Osteocyte (in vitro differentiated cells): ENCODE measurements around the gene SPECC1. TPM values are rescaled to one million over a fixed set of nuclear protein-coding genes. Genes with fewer than 3 reads are reported as not detected.

ENCODE experiments used
- DNase-seq: peaks from one replicate; pipeline ENCODE4 v3.0.0; 2021; ENCODE audit warnings: mixed read lengths; ENCODE audit not compliant: unreplicated experiment; ENCODE audit errors: extremely low spot score
- H3K27ac Mint-ChIP-seq: one replicate; pipeline ENCODE4 v1.8.0; 2021; ENCODE audit warnings: mild to moderate bottlenecking, mixed read lengths; ENCODE audit not compliant: unreplicated experiment
- H3K27me3 Mint-ChIP-seq: one replicate; pipeline ENCODE4 v1.8.0; 2021; ENCODE audit warnings: mixed read lengths; ENCODE audit not compliant: unreplicated experiment
- H3K36me3 Mint-ChIP-seq: one replicate; pipeline ENCODE4 v1.8.0; 2021; ENCODE audit warnings: mixed read lengths; ENCODE audit not compliant: unreplicated experiment
- H3K4me1 Mint-ChIP-seq: one replicate; pipeline ENCODE4 v1.8.0; 2021; ENCODE audit warnings: mixed read lengths; ENCODE audit not compliant: unreplicated experiment
- H3K4me3 Mint-ChIP-seq: one replicate; pipeline ENCODE4 v1.8.0; 2021; ENCODE audit warnings: mild to moderate bottlenecking, moderate library complexity, mixed read lengths; ENCODE audit not compliant: unreplicated experiment
- H3K9me3 Mint-ChIP-seq: one replicate; pipeline ENCODE4 v1.8.0; 2021; ENCODE audit warnings: mixed read lengths; ENCODE audit not compliant: unreplicated experiment
- total RNA-seq: library from RNA; stranded (reverse); gene quantifications from 2 replicates; pipeline ENCODE4 v1.2.1, GENCODE V29; 2021
- TF ChIP-seq, protein P1 (sequence below): fragments of 200-600 bp; sonication (generic); IDR thresholded peaks from 2 replicates; pipeline ENCODE4 v1.5.0; 2021; ENCODE audit warnings: antibody characterized with exemption, mild to moderate bottlenecking, moderate library complexity

SPECC1 gene
- total RNA-seq, 1 donor from 2014 or later: 12.1 TPM

DNA sequence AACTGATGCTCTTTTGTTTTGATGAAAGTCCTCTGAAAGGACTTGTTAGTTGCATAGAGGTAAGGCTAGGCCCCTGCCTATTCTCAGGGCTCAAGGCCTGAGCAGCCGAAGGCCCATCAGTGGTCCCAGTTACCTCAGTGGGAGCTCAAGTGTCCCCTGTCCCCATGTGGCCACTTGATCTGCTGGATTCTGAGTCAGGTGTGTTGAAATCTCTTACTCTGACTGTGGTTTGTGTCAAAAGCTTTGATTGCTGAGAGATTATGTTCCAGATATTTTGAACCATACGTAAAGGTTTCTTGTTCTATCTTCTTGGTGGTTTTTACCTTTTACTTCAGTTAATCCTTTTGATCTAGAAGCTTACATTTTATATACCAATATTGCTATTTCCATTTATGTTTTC is 266.5 kb downstream of the SPECC1 start:
- Mint-ChIP-seq H3K4me3 (no peak overlapping the region), H3K27ac (no peak overlapping the region), H3K36me3 (no peaks in the 10 kb centered on the region), H3K9me3 (no peaks in the 10 kb centered on the region), H3K27me3 (no peaks in the 10 kb centered on the region), H3K4me1 (peaks cover 19% of the 10 kb centered on the region)
- DNase-seq: no peak
- TF ChIP-seq, protein P1, sequence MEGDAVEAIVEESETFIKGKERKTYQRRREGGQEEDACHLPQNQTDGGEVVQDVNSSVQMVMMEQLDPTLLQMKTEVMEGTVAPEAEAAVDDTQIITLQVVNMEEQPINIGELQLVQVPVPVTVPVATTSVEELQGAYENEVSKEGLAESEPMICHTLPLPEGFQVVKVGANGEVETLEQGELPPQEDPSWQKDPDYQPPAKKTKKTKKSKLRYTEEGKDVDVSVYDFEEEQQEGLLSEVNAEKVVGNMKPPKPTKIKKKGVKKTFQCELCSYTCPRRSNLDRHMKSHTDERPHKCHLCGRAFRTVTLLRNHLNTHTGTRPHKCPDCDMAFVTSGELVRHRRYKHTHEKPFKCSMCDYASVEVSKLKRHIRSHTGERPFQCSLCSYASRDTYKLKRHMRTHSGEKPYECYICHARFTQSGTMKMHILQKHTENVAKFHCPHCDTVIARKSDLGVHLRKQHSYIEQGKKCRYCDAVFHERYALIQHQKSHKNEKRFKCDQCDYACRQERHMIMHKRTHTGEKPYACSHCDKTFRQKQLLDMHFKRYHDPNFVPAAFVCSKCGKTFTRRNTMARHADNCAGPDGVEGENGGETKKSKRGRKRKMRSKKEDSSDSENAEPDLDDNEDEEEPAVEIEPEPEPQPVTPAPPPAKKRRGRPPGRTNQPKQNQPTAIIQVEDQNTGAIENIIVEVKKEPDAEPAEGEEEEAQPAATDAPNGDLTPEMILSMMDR: no peak

DNA sequence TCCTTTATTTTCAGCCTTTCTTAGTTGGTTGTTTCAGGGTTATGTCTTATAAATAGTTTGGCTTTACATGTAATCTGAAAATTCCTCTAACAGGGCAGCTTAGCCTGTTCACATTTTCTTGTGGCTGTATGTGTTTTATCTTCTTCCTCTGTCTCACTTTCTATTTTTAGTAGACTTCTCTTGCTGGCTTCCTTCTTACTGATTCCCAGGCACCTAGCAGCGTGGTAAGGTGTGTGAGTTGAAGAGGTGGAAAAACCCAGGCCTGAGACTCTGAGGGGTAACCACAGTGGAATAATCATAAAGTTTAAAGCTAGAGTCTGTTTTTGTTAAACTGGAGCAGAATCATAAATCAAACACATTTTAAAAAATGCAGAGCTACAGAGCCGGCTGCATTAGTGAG is 267.3 kb downstream of the SPECC1 start:
- peaks cover 14% of the 10 kb centered on the region for H3K4me1 Mint-ChIP-seq
- no peak overlapping the region for H3K4me3 Mint-ChIP-seq
- no peaks in the 10 kb centered on the region for H3K27me3 Mint-ChIP-seq
- no peak for DNase-seq
- H3K27ac Mint-ChIP-seq: no peak overlapping the region
- TF ChIP-seq, protein P1: no peak
- no peaks in the 10 kb centered on the region for H3K9me3 Mint-ChIP-seq
- no peaks in the 10 kb centered on the region for H3K36me3 Mint-ChIP-seq

GRCh38 chr17:20278805-20279204 is 269.6 kb downstream of the SPECC1 start:
- Mint-ChIP-seq H3K4me3 (no peak overlapping the region), H3K36me3 (no peaks in the 10 kb centered on the region), H3K27ac (no peak overlapping the region), H3K4me1 (peaks cover 23% of the 10 kb centered on the region), H3K9me3 (no peaks in the 10 kb centered on the region), H3K27me3 (no peaks in the 10 kb centered on the region)
- no peak for DNase-seq
- TF ChIP-seq, protein P1: no peak

DNA sequence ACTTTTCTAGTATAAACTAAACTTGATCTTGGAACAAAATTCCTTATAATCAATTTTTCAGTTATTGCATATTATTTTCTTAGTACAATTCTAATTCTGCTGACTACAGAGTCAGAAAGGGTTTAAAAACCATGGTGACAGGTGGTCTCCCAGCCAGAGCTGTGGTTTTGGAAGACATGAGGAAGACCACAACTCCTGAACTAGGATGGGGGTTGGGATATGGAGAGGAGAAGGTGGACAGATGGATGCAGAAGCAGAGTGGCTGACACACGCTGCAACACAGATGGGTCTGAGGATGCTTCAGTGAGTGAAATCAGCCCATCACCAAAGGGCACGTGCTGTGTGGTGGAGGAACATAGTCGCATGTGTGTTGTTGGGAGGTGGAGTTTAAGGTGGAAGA is 270.5 kb downstream of the SPECC1 start:
- H3K4me3 Mint-ChIP-seq: no peak overlapping the region
- peaks cover 31% of the 10 kb centered on the region for H3K4me1 Mint-ChIP-seq
- DNase-seq: no peak
- no peak overlapping the region for H3K27ac Mint-ChIP-seq
- no peaks in the 10 kb centered on the region for H3K36me3 Mint-ChIP-seq
- no peaks in the 10 kb centered on the region for H3K27me3 Mint-ChIP-seq
- TF ChIP-seq, protein P1: no peak
- H3K9me3 Mint-ChIP-seq: no peaks in the 10 kb centered on the region

DNA sequence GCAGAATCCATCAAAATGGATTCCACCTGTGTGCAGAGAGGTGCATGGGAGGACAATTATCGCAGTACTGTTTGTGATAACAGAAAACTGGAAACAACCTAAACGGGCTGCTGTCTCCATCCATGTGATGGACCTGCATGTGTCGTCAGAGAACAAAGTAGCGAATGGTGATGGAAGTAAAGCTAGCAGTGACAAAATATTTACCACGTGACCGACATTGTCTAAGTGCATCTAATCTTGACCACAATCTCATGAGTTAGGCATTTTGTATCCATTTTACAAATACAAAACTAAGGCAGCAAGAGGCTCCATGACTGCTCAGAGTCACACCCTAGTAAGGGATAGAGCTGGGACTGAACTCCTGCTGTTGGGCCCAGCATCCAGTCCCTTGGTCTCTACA is 270.9 kb downstream of the SPECC1 start:
- Mint-ChIP-seq H3K27me3 (no peaks in the 10 kb centered on the region), H3K4me1 (peaks cover 34% of the 10 kb centered on the region), H3K27ac (no peak overlapping the region), H3K9me3 (no peaks in the 10 kb centered on the region), H3K4me3 (no peak overlapping the region), H3K36me3 (no peaks in the 10 kb centered on the region)
- DNase-seq: no peak
- TF ChIP-seq, protein P1: no peak
